ENCODE results near the gene STX7.

The STX7 gene

GRCh38 chr6:132513831-132514545, 1.1 kb upstream of the STX7 start:
- Histone ChIP-seq H3K27me3 (peaks cover 23% of the 10 kb centered on the region), H3K4me3 (ENCODE audit: low read depth in 1 of 2, low read length in 1 of 2) (peak overlapping the region in 1 of 2 experiments; percentile 93), H3K27ac (no peak overlapping the region), H3K4me1 (ENCODE audit: control insufficient read depth in 1 of 2, insufficient read depth in 1 of 2, low read depth in 1 of 2, low read length in 1 of 2) (peaks cover 36 to 38% of the 10 kb centered on the region in 2 experiments), H3K36me3 (no peaks in the 10 kb centered on the region), H3K9me3 (no peaks in the 10 kb centered on the region)
- TF ChIP-seq, protein P1, sequence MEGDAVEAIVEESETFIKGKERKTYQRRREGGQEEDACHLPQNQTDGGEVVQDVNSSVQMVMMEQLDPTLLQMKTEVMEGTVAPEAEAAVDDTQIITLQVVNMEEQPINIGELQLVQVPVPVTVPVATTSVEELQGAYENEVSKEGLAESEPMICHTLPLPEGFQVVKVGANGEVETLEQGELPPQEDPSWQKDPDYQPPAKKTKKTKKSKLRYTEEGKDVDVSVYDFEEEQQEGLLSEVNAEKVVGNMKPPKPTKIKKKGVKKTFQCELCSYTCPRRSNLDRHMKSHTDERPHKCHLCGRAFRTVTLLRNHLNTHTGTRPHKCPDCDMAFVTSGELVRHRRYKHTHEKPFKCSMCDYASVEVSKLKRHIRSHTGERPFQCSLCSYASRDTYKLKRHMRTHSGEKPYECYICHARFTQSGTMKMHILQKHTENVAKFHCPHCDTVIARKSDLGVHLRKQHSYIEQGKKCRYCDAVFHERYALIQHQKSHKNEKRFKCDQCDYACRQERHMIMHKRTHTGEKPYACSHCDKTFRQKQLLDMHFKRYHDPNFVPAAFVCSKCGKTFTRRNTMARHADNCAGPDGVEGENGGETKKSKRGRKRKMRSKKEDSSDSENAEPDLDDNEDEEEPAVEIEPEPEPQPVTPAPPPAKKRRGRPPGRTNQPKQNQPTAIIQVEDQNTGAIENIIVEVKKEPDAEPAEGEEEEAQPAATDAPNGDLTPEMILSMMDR (IDR thresholded peaks at IDR 0.05) = no peak

- H3K36me3 ChIP-seq = peaks cover 14% of the 10 kb centered on the region
- peaks cover 13% of the 10 kb centered on the region for H3K27me3 ChIP-seq
- H3K9me3 ChIP-seq = no peaks in the 10 kb centered on the region
- peaks cover 38 to 39% of the 10 kb centered on the region in 2 experiments for H3K4me1 ChIP-seq (ENCODE audit: control insufficient read depth in 1 of 2, insufficient read depth in 1 of 2, low read depth in 1 of 2, low read length in 1 of 2)
- H3K27ac ChIP-seq = peak overlapping the region; percentile 98
- TF ChIP-seq, protein P1 (IDR thresholded peaks at IDR 0.05) = no peak
- H3K4me3 ChIP-seq (ENCODE audit: low read depth in 1 of 2, low read length in 1 of 2) = peak overlapping the region; percentile 77 to 93
These were observed 626 bp downstream of the STX7 start for GRCh38 chr6:132512342-132512637.

GRCh38 chr6:132511831-132512220, 1.1 kb downstream of the STX7 start:
- Histone ChIP-seq H3K9me3 (no peaks in the 10 kb centered on the region), H3K27me3 (peaks cover 11% of the 10 kb centered on the region), H3K36me3 (peaks cover 19% of the 10 kb centered on the region), H3K4me1 (ENCODE audit: control insufficient read depth in 1 of 2, insufficient read depth in 1 of 2, low read depth in 1 of 2, low read length in 1 of 2) (peaks cover 38 to 41% of the 10 kb centered on the region in 2 experiments), H3K4me3 (ENCODE audit: low read depth in 1 of 2, low read length in 1 of 2) (peak overlapping the region; percentile 77 to 93), H3K27ac (peak overlapping the region; percentile 98)
- TF ChIP-seq, protein P1 (IDR thresholded peaks at IDR 0.05) = no peak

DNA sequence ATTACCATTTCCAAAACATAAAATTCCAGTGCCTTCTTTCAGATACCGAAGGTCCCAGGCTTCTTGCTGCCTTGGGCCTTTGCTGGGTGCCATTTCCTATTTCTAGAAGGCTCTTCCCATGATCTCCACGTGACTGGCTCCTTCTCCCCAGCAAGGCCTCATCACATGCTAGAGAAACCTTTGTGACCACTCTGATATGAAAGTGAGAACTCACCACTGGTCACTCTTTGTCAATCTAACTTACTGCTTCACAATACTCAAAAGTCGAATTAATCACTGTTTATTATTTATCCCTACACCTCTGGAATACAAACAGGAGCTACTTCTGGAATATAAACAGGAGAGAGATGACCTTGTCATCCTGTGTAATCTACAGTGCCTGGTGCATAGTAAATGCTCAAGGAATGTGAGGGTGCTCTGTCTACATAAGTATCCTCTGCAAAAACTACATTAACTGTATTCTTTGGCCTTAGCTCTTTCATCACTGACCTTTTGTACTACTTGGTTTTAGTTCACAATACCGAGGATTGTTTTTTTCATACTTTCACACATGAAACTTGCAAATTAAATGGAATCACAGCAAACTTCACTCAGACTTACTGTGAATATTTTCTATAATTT, 1.6 kb downstream of the STX7 start:
- H3K27me3 ChIP-seq = peaks cover 7% of the 10 kb centered on the region
- no peaks in the 10 kb centered on the region for H3K9me3 ChIP-seq
- peak overlapping the region; percentile 98 for H3K27ac ChIP-seq
- peak overlapping the region; percentile 77 to 93 for H3K4me3 ChIP-seq (ENCODE audit: low read depth in 1 of 2, low read length in 1 of 2)
- TF ChIP-seq, protein P1 (IDR thresholded peaks at IDR 0.05) = no peak
- peaks cover 38 to 41% of the 10 kb centered on the region in 2 experiments for H3K4me1 ChIP-seq (ENCODE audit: control insufficient read depth in 1 of 2, insufficient read depth in 1 of 2, low read depth in 1 of 2, low read length in 1 of 2)
- peaks cover 19% of the 10 kb centered on the region for H3K36me3 ChIP-seq

DNA sequence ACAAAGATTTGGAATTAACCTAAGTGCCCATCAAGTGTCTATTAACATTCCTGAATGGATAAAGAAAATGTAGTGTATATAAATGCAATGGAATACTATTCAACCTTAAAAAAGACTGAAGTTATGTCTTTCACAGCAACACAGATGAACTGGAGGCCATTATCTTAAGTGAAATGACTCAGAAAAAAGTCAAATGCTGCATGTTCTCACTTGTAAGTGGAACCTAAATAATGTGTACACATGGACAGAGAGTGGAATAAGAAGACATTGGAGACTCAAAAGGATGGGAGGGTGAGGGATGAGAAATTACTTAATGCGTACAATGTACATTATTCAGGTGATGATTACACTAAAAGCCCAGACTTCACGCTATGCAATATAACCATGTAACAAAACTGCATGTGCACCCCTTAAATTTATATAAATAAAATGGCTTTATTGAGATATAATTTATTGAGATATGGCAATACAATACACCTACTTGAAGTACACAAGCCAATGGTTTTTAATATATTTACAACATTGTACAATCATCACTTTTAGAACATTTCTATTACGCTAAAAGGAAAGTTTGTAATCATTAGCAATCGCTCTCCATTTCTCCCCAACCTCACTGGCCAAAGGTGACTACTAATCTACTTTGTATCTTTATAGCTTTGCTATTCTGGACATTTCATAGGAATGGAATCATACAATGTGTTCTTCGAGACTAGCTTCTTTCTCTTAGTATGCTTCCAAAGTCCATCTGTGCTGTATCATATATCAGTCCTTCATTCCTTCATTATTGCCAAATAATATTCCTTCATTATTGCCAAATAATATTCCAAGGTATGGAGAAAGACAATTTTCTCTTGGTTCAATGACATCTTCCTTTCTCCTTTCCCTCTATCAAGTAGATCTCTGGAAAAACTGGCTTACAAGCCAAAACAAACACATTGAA, 5.8 kb downstream of the STX7 start:
- Histone ChIP-seq H3K4me3 (ENCODE audit: low read depth in 1 of 2, low read length in 1 of 2) (no peak overlapping the region), H3K27ac (no peak overlapping the region), H3K27me3 (no peaks in the 10 kb centered on the region), H3K36me3 (peaks cover 42% of the 10 kb centered on the region), H3K9me3 (no peaks in the 10 kb centered on the region), H3K4me1 (ENCODE audit: control insufficient read depth in 1 of 2, insufficient read depth in 1 of 2, low read depth in 1 of 2, low read length in 1 of 2) (peaks cover 27 to 34% of the 10 kb centered on the region in 2 experiments)
- TF ChIP-seq, protein P1 (IDR thresholded peaks at IDR 0.05) = no peak
